H1 (cell line): Measurements from ENCODE around the gene RNF168. TPM values are rescaled to one million over a fixed set of nuclear protein-coding genes. Genes with fewer than 3 reads are reported as not detected.

Experiments
- CTCF ChIA-PET: fragments of 300-600 bp; sonication (Branson Sonifier 250); formaldehyde crosslinking; loops from one replicate; lab custom pipeline; 2021; ENCODE audit not compliant: partially characterized antibody; lab: Charles Lee
- POLR2A ChIA-PET: fragments of 300-600 bp; sonication (Branson Sonifier 250); formaldehyde crosslinking; loops from one replicate; lab custom pipeline; 2021; ENCODE audit warnings: inconsistent platforms; ENCODE audit not compliant: partially characterized antibody; lab: Charles Lee
- DNase-seq, 2 experiments: peaks; one replicate each; pipeline versions ENCODE4 v3.0.0 to v3.0.0-alpha.2; 2010 to 2022; ENCODE audit warnings: low spot score in 2 of 2, low read depth in 1 of 2, mixed read lengths in 1 of 2
- FAIRE-seq: peaks from 2 replicates; lab custom pipeline; 2011; peaks lifted over from hg19 to GRCh38; lab: Jason Lieb, UNC
- H2AFZ ChIP-seq: 2 replicates; pipeline ENCODE4 v1.8.1; 2012; ENCODE audit warnings: low read length, inconsistent platforms
- H2AK5ac ChIP-seq: 2 replicates; pipeline ENCODE4 v1.6.1; 2013; ENCODE audit warnings: low read depth, low read length
- H2BK120ac ChIP-seq: replicated peaks from 2 replicates; pipeline ENCODE3; 2013; ENCODE audit warnings: low read depth, low read length, inconsistent platforms
- H2BK12ac ChIP-seq: 2 replicates; pipeline ENCODE4 v1.6.1; 2013; ENCODE audit warnings: low read depth, low read length
- H2BK15ac ChIP-seq: 2 replicates; pipeline ENCODE4 v1.6.1; 2013; ENCODE audit warnings: low read length
- H2BK20ac ChIP-seq: 2 replicates; pipeline ENCODE4 v1.6.1; 2013; ENCODE audit warnings: low read length
- H2BK5ac ChIP-seq: 2 replicates; pipeline ENCODE4 v1.6.1; 2013; ENCODE audit warnings: low read depth, low read length
- H3K14ac ChIP-seq: 2 replicates; pipeline ENCODE4 v1.6.1; 2013; ENCODE audit warnings: inconsistent platforms; ENCODE audit not compliant: insufficient read length
- H3K18ac ChIP-seq: 2 replicates; pipeline ENCODE4 v1.6.1; 2013; ENCODE audit warnings: low read length; ENCODE audit errors: extremely low read depth
- H3K23ac ChIP-seq: 2 replicates; pipeline ENCODE4 v1.6.1; 2013; ENCODE audit warnings: inconsistent platforms; ENCODE audit not compliant: insufficient read length
- H3K23me2 ChIP-seq: 2 replicates; pipeline ENCODE4 v1.6.1; 2013; ENCODE audit warnings: low read depth, low read length
- H3K27ac ChIP-seq: 2 replicates; pipeline ENCODE4 v1.6.1; 2011; ENCODE audit warnings: low read depth, low read length, inconsistent platforms
- H3K27me3 ChIP-seq, 4 experiments: replicated peaks in 1 of 4; 1 replicate in 1 of 4; 2 replicates in 3 of 4; pipeline versions ENCODE4 v1.6.1 to v1.8.1; 2011 to 2013; ENCODE audit warnings: low read length in 3 of 4, mild to moderate bottlenecking in 3 of 4, inconsistent platforms in 2 of 4, mixed read lengths in 2 of 4, moderate library complexity in 1 of 4; ENCODE audit not compliant: control insufficient read depth in 3 of 4, insufficient read depth in 3 of 4; ENCODE audit errors: extremely low read depth in 1 of 4
- H3K36me3 ChIP-seq, 4 experiments: 2 replicates each; pipeline versions ENCODE4 v1.6.1 to v1.8.1; 2011 to 2013; ENCODE audit warnings: mild to moderate bottlenecking in 4 of 4, low read length in 3 of 4, moderate library complexity in 2 of 4, control low read depth in 1 of 4, inconsistent platforms in 1 of 4; ENCODE audit not compliant: insufficient read depth in 4 of 4, control insufficient read depth in 2 of 4
- H3K4ac ChIP-seq: replicated peaks from 2 replicates; pipeline ENCODE3; 2013; ENCODE audit warnings: low read length, low read depth, mixed read lengths, inconsistent platforms; ENCODE audit not compliant: insufficient read length
- H3K4me1 ChIP-seq, 4 experiments: replicated peaks in 1 of 4; 1 replicate in 1 of 4; 2 replicates in 3 of 4; pipeline versions ENCODE4 v1.6.1 to v1.8.1; 2011 to 2013; ENCODE audit warnings: low read length in 3 of 4, inconsistent platforms in 2 of 4, mixed read lengths in 1 of 4; ENCODE audit not compliant: insufficient read depth in 4 of 4, control insufficient read depth in 3 of 4
- H3K4me2 ChIP-seq, 2 experiments: 2 replicates each; pipeline versions ENCODE4 v1.6.1 to v1.8.1; 2011 to 2013; ENCODE audit warnings: low read depth in 2 of 2, low read length in 2 of 2, control low read depth in 1 of 2, inconsistent platforms in 1 of 2, mild to moderate bottlenecking in 1 of 2; ENCODE audit not compliant: insufficient read depth in 1 of 2
- H3K4me3 ChIP-seq, 4 experiments: fragments of 200-600, 300-600 bp in 1 of 4; sonication (generic), shearing (Covaris generic), sonication (Bioruptor Twin) in 1 of 4; 2 replicates each; pipeline versions ENCODE4 v1.5.1 to v1.8.1; 2011 to 2016; ENCODE audit warnings: low read length in 4 of 4, low read depth in 3 of 4, control low read depth in 2 of 4, inconsistent platforms in 2 of 4, mild to moderate bottlenecking in 2 of 4, mixed read lengths in 1 of 4, moderate library complexity in 1 of 4; ENCODE audit not compliant: insufficient read depth in 2 of 4; ENCODE audit errors: extremely low read depth in 1 of 4
- H3K56ac ChIP-seq: replicated peaks from 2 replicates; pipeline ENCODE3; 2013; ENCODE audit warnings: low read depth, mild to moderate bottlenecking, mixed read lengths, low read length, inconsistent platforms; ENCODE audit not compliant: insufficient read length
- H3K79me1 ChIP-seq: 2 replicates; pipeline ENCODE4 v1.6.1; 2013; ENCODE audit warnings: low read depth, low read length, control low read depth
- H3K79me2 ChIP-seq, 2 experiments: 2 replicates each; pipeline versions ENCODE4 v1.6.1 to v1.8.1; 2012 to 2013; ENCODE audit warnings: low read length in 2 of 2, mild to moderate bottlenecking in 2 of 2, inconsistent platforms in 1 of 2; ENCODE audit not compliant: insufficient read depth in 2 of 2, control insufficient read depth in 1 of 2
- H3K9ac ChIP-seq, 4 experiments: replicated peaks in 1 of 4; 1 replicate in 1 of 4; 2 replicates in 3 of 4; pipeline versions ENCODE4 v1.6.1 to v1.8.1; 2011 to 2013; ENCODE audit warnings: low read depth in 3 of 4, low read length in 3 of 4, control low read depth in 2 of 4, mild to moderate bottlenecking in 2 of 4, moderate library complexity in 2 of 4, inconsistent platforms in 1 of 4; ENCODE audit errors: extremely low read depth in 1 of 4
- H3K9me3 ChIP-seq, 2 experiments: 2 replicates each; pipeline versions ENCODE4 v1.6.1 to v1.8.1; 2012 to 2013; ENCODE audit warnings: mild to moderate bottlenecking in 2 of 2, moderate library complexity in 2 of 2, control low read depth in 1 of 2, inconsistent platforms in 1 of 2, low read depth in 1 of 2, low read length in 1 of 2, mixed read lengths in 1 of 2; ENCODE audit not compliant: insufficient read depth in 2 of 2
- H4K20me1 ChIP-seq, 2 experiments: replicated peaks in 1 of 2; 2 replicates each; pipeline versions ENCODE3 to v1.8.1; 2011 to 2013; ENCODE audit warnings: inconsistent platforms in 2 of 2, low read length in 2 of 2, mild to moderate bottlenecking in 1 of 2; ENCODE audit not compliant: insufficient read depth in 2 of 2, control insufficient read depth in 1 of 2
- H4K5ac ChIP-seq: 2 replicates; pipeline ENCODE4 v1.6.1; 2013; ENCODE audit warnings: low read length, low read depth, mixed read lengths, inconsistent platforms; ENCODE audit not compliant: insufficient read length
- H4K8ac ChIP-seq: 2 replicates; pipeline ENCODE4 v1.8.0; 2013; ENCODE audit warnings: mild to moderate bottlenecking, moderate library complexity, low read length, inconsistent platforms; ENCODE audit not compliant: insufficient read depth; ENCODE audit errors: extremely low read depth
- H4K91ac ChIP-seq: replicated peaks from 2 replicates; pipeline ENCODE3; 2013; ENCODE audit warnings: low read length, mixed read lengths, inconsistent platforms; ENCODE audit not compliant: insufficient read length
- BCL11A ChIP-seq, 2 experiments: IDR thresholded peaks; one replicate each; pipeline ENCODE4 v1.6.1; 2011; ENCODE audit warnings: low read depth in 2 of 2, low read length in 2 of 2, mild to moderate bottlenecking in 2 of 2
- CHD2 ChIP-seq: IDR thresholded peaks from 2 replicates; pipeline ENCODE4 v1.6.1; 2012; ENCODE audit warnings: low read length, improper control_type of control experiment
- FOSL1 ChIP-seq: IDR thresholded peaks from 2 replicates; pipeline ENCODE4 v1.6.1; 2011; ENCODE audit warnings: mild to moderate bottlenecking, low read depth, low read length, moderate library complexity; ENCODE audit not compliant: insufficient read depth
- RBBP5 ChIP-seq: IDR thresholded peaks from 2 replicates; pipeline ENCODE4 v1.7.1; 2012; ENCODE audit warnings: low read depth, mild to moderate bottlenecking, inconsistent platforms, low read length, moderate library complexity, borderline replicate concordance
- SAP30 ChIP-seq: fragments of 300-600 bp; sonication (generic); IDR thresholded peaks from 2 replicates; pipeline ENCODE4 v1.7.1; 2012; ENCODE audit warnings: low read length, moderate library complexity, mild to moderate bottlenecking, inconsistent platforms; ENCODE audit not compliant: insufficient read depth, insufficient replicate concordance
- SRF ChIP-seq: IDR thresholded peaks from 2 replicates; pipeline ENCODE4 v1.6.1; 2011; ENCODE audit warnings: mild to moderate bottlenecking, low read depth, low read length, moderate library complexity
- ZNF274 ChIP-seq: IDR thresholded peaks from 2 replicates; pipeline ENCODE4 v1.7.0; 2012; ENCODE audit warnings: low read length, borderline replicate concordance; ENCODE audit errors: extremely low read depth
- WGBS, 2 experiments: shearing (Covaris generic) in 1 of 2; methylation state at CpG; one replicate each; pipeline versions ENCODE4 v1.1.6 to v1.1.7; 2013 to 2015; ENCODE audit warnings: low lambda C conversion rate in 2 of 2, mixed read lengths in 2 of 2, inconsistent platforms in 1 of 2, low coverage in 1 of 2, missing lambda C conversion rate in 1 of 2; ENCODE audit not compliant: insufficient replicate concordance in 2 of 2, insufficient coverage in 1 of 2, insufficient read length in 1 of 2; ENCODE audit errors: extremely low coverage in 1 of 2, missing lambda C conversion rate in 1 of 2; 5-methylcytosine and 5-hydroxymethylcytosine counted together
- polyA plus RNA-seq, 7 experiments: library from polyadenylated mRNA; depleted of rRNA in 3 of 7; stranded (reverse) in 5 of 7; unstranded in 2 of 7; fragments of >200 nt in 5 of 7; fragments of 200-250 nt in 2 of 7; gene quantifications; 1 replicate in 5 of 7; 2 replicates in 1 of 7; 4 replicates in 1 of 7; pipeline versions ENCODE4 v1.2.1 to v1.2.3, GENCODE V29; 2011 to 2013; ENCODE audit warnings: missing spikeins in 2 of 7, mixed read lengths in 2 of 7
- total RNA-seq: library from RNA; stranded (reverse); fragmentation: NEBNext Ultra II Directional; extraction: Animal tissue kit (Norgen Biotek cat#: 25700); gene quantifications from 2 replicates; pipeline ENCODE4 v1.2.1, GENCODE V29; 2021
- TF ChIP-seq, protein P1 (sequence below): IDR thresholded peaks from 2 replicates; pipeline ENCODE4 v1.6.1; 2011; ENCODE audit warnings: low read length, improper control_type of control experiment
- TF ChIP-seq, protein P2 (sequence below), 3 experiments: IDR thresholded peaks; 1 replicate in 2 of 3; 2 replicates in 1 of 3; pipeline versions ENCODE4 v1.5.1 to v1.6.1; 2011; ENCODE audit warnings: low read length in 3 of 3, mild to moderate bottlenecking in 3 of 3, inconsistent platforms in 2 of 3, low read depth in 1 of 3, moderate library complexity in 1 of 3; ENCODE audit not compliant: insufficient read depth in 1 of 3; ENCODE audit errors: control extremely low read depth in 1 of 3

Gene RNF168
- total and polyA plus RNA-seq, 2 of the 8 experiments (the other 6 are each of a cell fraction or from before 2014, with no cell fraction given): 6.3 to 63.5 TPM

DNA sequence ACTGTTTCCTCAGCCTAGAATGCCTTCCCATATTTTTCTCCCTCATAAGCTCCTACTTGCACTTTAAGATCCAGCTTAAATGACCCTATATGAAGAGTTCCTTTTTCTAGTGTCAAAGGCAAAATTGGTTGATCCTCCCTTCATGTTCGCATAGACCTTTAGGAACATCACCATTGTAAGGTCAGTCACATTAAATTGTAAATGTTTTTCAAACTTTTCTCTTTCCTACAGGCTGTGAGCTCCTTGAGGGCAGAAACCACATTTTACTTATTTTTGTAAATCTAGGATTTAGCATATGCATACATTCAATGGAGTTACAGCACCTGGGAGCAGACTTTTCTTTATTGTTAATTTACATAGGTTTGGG, 10.8 kb upstream of the RNF168 start:
- no peak overlapping the region for H3K27ac ChIP-seq
- TF ChIP-seq SRF: no peak
- TF ChIP-seq SAP30: no peak
- no peak for TF ChIP-seq FOSL1
- TF ChIP-seq, protein P1, sequence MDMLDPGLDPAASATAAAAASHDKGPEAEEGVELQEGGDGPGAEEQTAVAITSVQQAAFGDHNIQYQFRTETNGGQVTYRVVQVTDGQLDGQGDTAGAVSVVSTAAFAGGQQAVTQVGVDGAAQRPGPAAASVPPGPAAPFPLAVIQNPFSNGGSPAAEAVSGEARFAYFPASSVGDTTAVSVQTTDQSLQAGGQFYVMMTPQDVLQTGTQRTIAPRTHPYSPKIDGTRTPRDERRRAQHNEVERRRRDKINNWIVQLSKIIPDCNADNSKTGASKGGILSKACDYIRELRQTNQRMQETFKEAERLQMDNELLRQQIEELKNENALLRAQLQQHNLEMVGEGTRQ: no peak
- no peak for TF ChIP-seq ZNF274
- no peak for TF ChIP-seq CHD2
- TF ChIP-seq, protein P2, sequence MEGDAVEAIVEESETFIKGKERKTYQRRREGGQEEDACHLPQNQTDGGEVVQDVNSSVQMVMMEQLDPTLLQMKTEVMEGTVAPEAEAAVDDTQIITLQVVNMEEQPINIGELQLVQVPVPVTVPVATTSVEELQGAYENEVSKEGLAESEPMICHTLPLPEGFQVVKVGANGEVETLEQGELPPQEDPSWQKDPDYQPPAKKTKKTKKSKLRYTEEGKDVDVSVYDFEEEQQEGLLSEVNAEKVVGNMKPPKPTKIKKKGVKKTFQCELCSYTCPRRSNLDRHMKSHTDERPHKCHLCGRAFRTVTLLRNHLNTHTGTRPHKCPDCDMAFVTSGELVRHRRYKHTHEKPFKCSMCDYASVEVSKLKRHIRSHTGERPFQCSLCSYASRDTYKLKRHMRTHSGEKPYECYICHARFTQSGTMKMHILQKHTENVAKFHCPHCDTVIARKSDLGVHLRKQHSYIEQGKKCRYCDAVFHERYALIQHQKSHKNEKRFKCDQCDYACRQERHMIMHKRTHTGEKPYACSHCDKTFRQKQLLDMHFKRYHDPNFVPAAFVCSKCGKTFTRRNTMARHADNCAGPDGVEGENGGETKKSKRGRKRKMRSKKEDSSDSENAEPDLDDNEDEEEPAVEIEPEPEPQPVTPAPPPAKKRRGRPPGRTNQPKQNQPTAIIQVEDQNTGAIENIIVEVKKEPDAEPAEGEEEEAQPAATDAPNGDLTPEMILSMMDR (IDR thresholded peaks at IDR 0.05; ENCODE audit: control extremely low read depth in 1 of 3, insufficient read depth in 1 of 3, low read depth in 1 of 3, low read length in 3 of 3): no peak
- no peak for TF ChIP-seq BCL11A (IDR thresholded peaks at IDR 0.05; ENCODE audit: low read depth in 2 of 2, low read length in 2 of 2)
- no peak for TF ChIP-seq RBBP5
- TF ChIP-seq, all 59 proteins: peak for 0
- DNase-seq (no peak), FAIRE-seq (no peak)
- no peak overlapping the region for H3K4me3 ChIP-seq
- H3K4me2 ChIP-seq: no peak overlapping the region
- no peak overlapping the region for H3K9ac ChIP-seq
- H2AK5ac ChIP-seq: no peak overlapping the region
- H4K8ac ChIP-seq: no peak overlapping the region
- H3K9me3 ChIP-seq: peaks cover 18 to 21% of the 10 kb centered on the region in 2 experiments
- H3K79me1 ChIP-seq: no peaks in the 10 kb centered on the region
- no peaks in the 10 kb centered on the region for H3K23me2 ChIP-seq
- H4K5ac ChIP-seq: no peak overlapping the region
- H3K27me3 ChIP-seq: no peaks in the 10 kb centered on the region
- no peak overlapping the region for H4K91ac ChIP-seq
- H3K79me2 ChIP-seq: no peaks in the 10 kb centered on the region
- no peak overlapping the region for H2BK12ac ChIP-seq
- H3K36me3 ChIP-seq: 0 out of 8 replicates have a peak, but pooled peaks cover 0 to 3% (median 0%) of the 10 kb centered on the region in 4 experiments
- 92% methylated on average over 1 of the region's 1 CpG; no CpG with 5 or more reads in 1 of the 2 experiments for WGBS, 2 experiments
- H4K20me1 ChIP-seq: no peaks in the 10 kb centered on the region
- H3K14ac ChIP-seq: no peak overlapping the region
- no peak overlapping the region for H2BK15ac ChIP-seq
- no peak overlapping the region for H3K23ac ChIP-seq
- no peak overlapping the region for H2BK20ac ChIP-seq
- H3K4ac ChIP-seq: no peak overlapping the region
- H3K4me1 ChIP-seq: no peaks in the 10 kb centered on the region
- no peak overlapping the region for H2BK120ac ChIP-seq
- H2AFZ ChIP-seq: no peak overlapping the region
- ChIA-PET CTCF (interaction anchor here (2.6 kb wide), 1 partner anchor 8 kb away, joined by 7 read pairs; no protein-coding TSS in a partner anchor), POLR2A (no interaction called here)
- no peak overlapping the region for H2BK5ac ChIP-seq
- no peak overlapping the region for H3K56ac ChIP-seq
- no peak overlapping the region for H3K18ac ChIP-seq
